Stimulated activated memory B cell treated with anti-CD40 and anti-IgM and Interleukin-4, amounts not matched to agents 10 μg/mL and 1 μg/mL and 100 μg/mL, for 72 hours (primary cell): ENCODE measurements around the gene STRBP.
"Not testable (repeated sequence)": the region's sequence is repeated elsewhere in the genome, so short reads cannot be mapped to it uniquely, and the experiment has no call there.

ENCODE experiments used
- ATAC-seq: fragments of 150-1000 bp; cut with Tn5 transposase; 2 replicates; pipeline ENCODE4 v1.10.0; 2021
- H3K27ac Mint-ChIP-seq: one replicate; pipeline ENCODE4 v1.8.0; 2022; ENCODE audit warnings: mild to moderate bottlenecking, mixed read lengths
- H3K27me3 Mint-ChIP-seq: one replicate; pipeline ENCODE4 v1.8.0; 2022; ENCODE audit warnings: mixed read lengths
- H3K36me3 Mint-ChIP-seq: one replicate; pipeline ENCODE4 v1.8.0; 2022; ENCODE audit warnings: mixed read lengths
- H3K4me1 Mint-ChIP-seq: one replicate; pipeline ENCODE4 v1.8.0; 2022; ENCODE audit warnings: mixed read lengths
- H3K4me3 Mint-ChIP-seq: one replicate; pipeline ENCODE4 v1.8.0; 2022; ENCODE audit warnings: mild to moderate bottlenecking, moderate library complexity, mixed read lengths
- H3K9me3 Mint-ChIP-seq: one replicate; pipeline ENCODE4 v1.8.0; 2022; ENCODE audit warnings: mixed read lengths

Gene STRBP

GRCh38 chr9:123296174-123296573 is 27.8 kb upstream of the STRBP start:
- Mint-ChIP-seq H3K36me3 (no peaks in the 10 kb centered on the region), H3K4me1 (peaks cover under 1% of the 10 kb centered on the region), H3K9me3 (no peaks in the 10 kb centered on the region), H3K27ac (no peak overlapping the region), H3K4me3 (no peak overlapping the region), H3K27me3 (peaks cover 7% of the 10 kb centered on the region)
- ATAC-seq: no peak

- no peaks in the 10 kb centered on the region for H3K36me3 Mint-ChIP-seq
- no peak overlapping the region for H3K27ac Mint-ChIP-seq
- H3K4me1 Mint-ChIP-seq: peaks cover 6% of the 10 kb centered on the region
- H3K27me3 Mint-ChIP-seq: peaks cover 7% of the 10 kb centered on the region
- no peaks in the 10 kb centered on the region for H3K9me3 Mint-ChIP-seq
- H3K4me3 Mint-ChIP-seq: no peak overlapping the region
- no peak for ATAC-seq
Measured at GRCh38 chr9:123291736-123292135, 23.4 kb upstream of the STRBP start.

- Mint-ChIP-seq H3K27me3 (peaks cover 7% of the 10 kb centered on the region), H3K4me1 (peaks cover 6% of the 10 kb centered on the region), H3K4me3 (no peak overlapping the region), H3K27ac (peak overlapping the region; percentile 66), H3K9me3 (no peaks in the 10 kb centered on the region), H3K36me3 (no peaks in the 10 kb centered on the region)
- no peak for ATAC-seq
Measured at GRCh38 chr9:123290764-123291163, 22.4 kb upstream of the STRBP start.

- H3K27me3 Mint-ChIP-seq: peaks cover 7% of the 10 kb centered on the region
- peaks cover 6% of the 10 kb centered on the region for H3K4me1 Mint-ChIP-seq
- no peaks in the 10 kb centered on the region for H3K36me3 Mint-ChIP-seq
- ATAC-seq: peak; percentile 48
- H3K4me3 Mint-ChIP-seq: no peak overlapping the region
- no peaks in the 10 kb centered on the region for H3K9me3 Mint-ChIP-seq
- no peak overlapping the region for H3K27ac Mint-ChIP-seq
Measured at GRCh38 chr9:123287639-123288038, 19.3 kb upstream of the STRBP start.

GRCh38 chr9:123286324-123286723 is 17.9 kb upstream of the STRBP start:
- H3K27ac Mint-ChIP-seq: no peak overlapping the region
- H3K36me3 Mint-ChIP-seq: no peaks in the 10 kb centered on the region
- H3K9me3 Mint-ChIP-seq: no peaks in the 10 kb centered on the region
- H3K27me3 Mint-ChIP-seq: no peaks in the 10 kb centered on the region
- no peak for ATAC-seq
- H3K4me3 Mint-ChIP-seq: no peak overlapping the region
- H3K4me1 Mint-ChIP-seq: peaks cover 6% of the 10 kb centered on the region

GRCh38 chr9:123284656-123285055 is 16.3 kb upstream of the STRBP start:
- H3K36me3 Mint-ChIP-seq: no peaks in the 10 kb centered on the region
- H3K4me3 Mint-ChIP-seq: no peak overlapping the region
- no peaks in the 10 kb centered on the region for H3K9me3 Mint-ChIP-seq
- H3K4me1 Mint-ChIP-seq: no peaks in the 10 kb centered on the region
- no peaks in the 10 kb centered on the region for H3K27me3 Mint-ChIP-seq
- H3K27ac Mint-ChIP-seq: no peak overlapping the region
- no peak for ATAC-seq

- Mint-ChIP-seq H3K27me3 (no peaks in the 10 kb centered on the region), H3K27ac (no peak overlapping the region), H3K36me3 (no peaks in the 10 kb centered on the region), H3K4me1 (no peaks in the 10 kb centered on the region), H3K4me3 (no peak overlapping the region), H3K9me3 (no peaks in the 10 kb centered on the region)
- ATAC-seq: no peak
Measured at GRCh38 chr9:123283455-123283854, 15.1 kb upstream of the STRBP start.

GRCh38 chr9:123283048-123283408 is 14.6 kb upstream of the STRBP start:
- H3K9me3 Mint-ChIP-seq: no peaks in the 10 kb centered on the region
- H3K4me3 Mint-ChIP-seq: no peak overlapping the region
- no peak for ATAC-seq
- no peaks in the 10 kb centered on the region for H3K4me1 Mint-ChIP-seq
- no peaks in the 10 kb centered on the region for H3K36me3 Mint-ChIP-seq
- H3K27ac Mint-ChIP-seq: no peak overlapping the region
- H3K27me3 Mint-ChIP-seq: no peaks in the 10 kb centered on the region

- no peak overlapping the region for H3K4me3 Mint-ChIP-seq
- no peak overlapping the region for H3K27ac Mint-ChIP-seq
- no peaks in the 10 kb centered on the region for H3K4me1 Mint-ChIP-seq
- H3K27me3 Mint-ChIP-seq: no peaks in the 10 kb centered on the region
- no peaks in the 10 kb centered on the region for H3K36me3 Mint-ChIP-seq
- no peak for ATAC-seq
- no peaks in the 10 kb centered on the region for H3K9me3 Mint-ChIP-seq
Measured at GRCh38 chr9:123282362-123283047, 14.1 kb upstream of the STRBP start.

- Mint-ChIP-seq H3K36me3 (no peaks in the 10 kb centered on the region), H3K27ac (no peak overlapping the region), H3K9me3 (no peaks in the 10 kb centered on the region), H3K27me3 (no peaks in the 10 kb centered on the region), H3K4me3 (no peak overlapping the region), H3K4me1 (no peaks in the 10 kb centered on the region)
- no peak for ATAC-seq
Measured at GRCh38 chr9:123281659-123282350, 13.4 kb upstream of the STRBP start.

- not testable (repeated sequence) for H3K9me3 Mint-ChIP-seq, H3K4me3 Mint-ChIP-seq, H3K27me3 Mint-ChIP-seq, H3K36me3 Mint-ChIP-seq, ATAC-seq, H3K27ac Mint-ChIP-seq, H3K4me1 Mint-ChIP-seq
Measured at GRCh38 chr9:123278879-123279493, 10.6 kb upstream of the STRBP start.

GRCh38 chr9:123278361-123278760 is 10.0 kb upstream of the STRBP start:
- Mint-ChIP-seq H3K36me3 (no peaks in the 10 kb centered on the region), H3K27ac (no peak overlapping the region), H3K9me3 (no peaks in the 10 kb centered on the region), H3K27me3 (no peaks in the 10 kb centered on the region), H3K4me1 (peaks cover 8% of the 10 kb centered on the region), H3K4me3 (no peak overlapping the region)
- no peak for ATAC-seq

GRCh38 chr9:123276551-123276950 is 8.2 kb upstream of the STRBP start:
- Mint-ChIP-seq H3K9me3 (no peaks in the 10 kb centered on the region), H3K4me3 (no peak overlapping the region), H3K36me3 (no peaks in the 10 kb centered on the region), H3K27ac (no peak overlapping the region), H3K4me1 (peaks cover 8% of the 10 kb centered on the region), H3K27me3 (no peaks in the 10 kb centered on the region)
- ATAC-seq: no peak

GRCh38 chr9:123271133-123271532 is 2.7 kb upstream of the STRBP start:
- H3K27ac Mint-ChIP-seq, H3K4me3 Mint-ChIP-seq, H3K9me3 Mint-ChIP-seq, ATAC-seq, H3K36me3 Mint-ChIP-seq, H3K27me3 Mint-ChIP-seq: not testable (repeated sequence)
- H3K4me1 Mint-ChIP-seq: peaks cover 36% of the 10 kb centered on the region

GRCh38 chr9:123269281-123269680 is 895 bp upstream of the STRBP start:
- Mint-ChIP-seq H3K36me3 (no peaks in the 10 kb centered on the region), H3K4me3 (peak overlapping the region; percentile 77), H3K27ac (peak overlapping the region; percentile 85), H3K9me3 (no peaks in the 10 kb centered on the region), H3K27me3 (no peaks in the 10 kb centered on the region), H3K4me1 (peaks cover 45% of the 10 kb centered on the region)
- no peak for ATAC-seq

GRCh38 chr9:123268199-123268464 is 254 bp downstream of the STRBP start:
- no peaks in the 10 kb centered on the region for H3K27me3 Mint-ChIP-seq
- peaks cover 52% of the 10 kb centered on the region for H3K4me1 Mint-ChIP-seq
- peak overlapping the region; percentile 85 for H3K27ac Mint-ChIP-seq
- H3K36me3 Mint-ChIP-seq: no peaks in the 10 kb centered on the region
- H3K9me3 Mint-ChIP-seq: no peaks in the 10 kb centered on the region
- H3K4me3 Mint-ChIP-seq: peak overlapping the region; percentile 87
- no peak for ATAC-seq
